Measurements from ENCODE around the gene KERA.

Gene KERA

GRCh38 chr12:91001306-91001705, 56.5 kb downstream of the KERA start:
- H3K4me3 ChIP-seq (ENCODE audit: low read length), result no peak overlapping the region
- TF ChIP-seq CTCF (conservative IDR thresholded peaks at IDR 0.05; ENCODE audit: low read length), result no peak
- no peak for DNase-seq (ENCODE audit: low read depth)
